Cerebellar cortex (tissue), 1 donor: ENCODE measurements around the gene CREB1.
"Not testable (repeated sequence)": the region's sequence is repeated elsewhere in the genome, so short reads cannot be mapped to it uniquely, and the experiment has no call there.

ENCODE experiments used
- DNase-seq: peaks from one replicate; pipeline ENCODE4 v3.0.0-alpha.2; 2015; ENCODE audit warnings: low spot score

CREB1 gene

DNA sequence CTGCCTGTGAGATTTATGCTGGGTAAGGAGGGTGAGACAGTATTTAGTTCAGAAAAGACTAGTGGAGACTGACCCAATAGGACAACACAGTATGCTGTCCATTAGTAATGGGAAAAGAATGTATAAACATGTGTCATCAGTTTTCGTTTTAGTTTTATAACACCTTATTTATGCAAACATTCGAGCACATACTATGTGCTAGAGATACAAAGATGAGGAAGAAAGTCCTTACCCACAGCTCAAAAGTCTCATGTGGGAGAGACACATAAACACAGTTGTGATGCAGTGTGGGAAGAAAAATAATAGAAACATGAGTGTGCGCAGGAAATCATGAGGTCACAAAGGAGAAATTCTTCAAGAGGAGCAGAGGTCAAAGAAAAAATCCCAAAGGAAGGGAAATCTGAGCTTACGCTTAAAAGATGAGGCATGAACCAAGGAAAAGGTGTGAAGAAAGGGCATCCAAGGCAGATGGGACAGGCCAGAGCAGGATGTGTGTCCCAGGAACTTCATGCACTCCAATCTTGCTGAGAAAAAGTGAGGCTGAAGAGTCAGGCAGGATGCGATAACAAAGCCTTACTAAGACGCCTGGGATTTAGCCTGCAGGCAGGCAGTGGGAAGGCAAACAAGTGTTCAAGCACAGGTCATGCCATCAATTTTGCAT lies 87.4 kb downstream of the CREB1 start:
- no peak for DNase-seq

DNA sequence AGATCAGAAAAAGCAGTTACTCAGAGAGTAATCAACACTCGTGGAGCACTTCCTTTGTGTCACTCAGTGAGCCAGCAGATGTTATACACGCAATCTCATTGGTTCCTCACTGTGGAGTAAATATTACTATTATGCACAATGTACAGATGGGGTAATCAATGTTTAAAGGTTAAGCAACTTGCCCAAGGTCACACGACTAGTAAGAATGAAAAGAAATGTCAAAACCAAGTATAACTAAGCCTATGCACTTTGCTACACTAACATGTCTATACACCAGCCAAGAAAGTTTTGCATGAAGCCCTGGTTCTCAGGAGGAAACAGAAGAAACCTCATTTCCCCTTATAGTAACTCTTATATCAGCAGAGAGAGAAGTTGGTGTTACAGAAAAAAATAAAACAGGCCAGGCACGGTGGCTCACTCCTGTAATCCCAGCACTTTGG lies 90.0 kb downstream of the CREB1 start:
- DNase-seq: no peak

DNA sequence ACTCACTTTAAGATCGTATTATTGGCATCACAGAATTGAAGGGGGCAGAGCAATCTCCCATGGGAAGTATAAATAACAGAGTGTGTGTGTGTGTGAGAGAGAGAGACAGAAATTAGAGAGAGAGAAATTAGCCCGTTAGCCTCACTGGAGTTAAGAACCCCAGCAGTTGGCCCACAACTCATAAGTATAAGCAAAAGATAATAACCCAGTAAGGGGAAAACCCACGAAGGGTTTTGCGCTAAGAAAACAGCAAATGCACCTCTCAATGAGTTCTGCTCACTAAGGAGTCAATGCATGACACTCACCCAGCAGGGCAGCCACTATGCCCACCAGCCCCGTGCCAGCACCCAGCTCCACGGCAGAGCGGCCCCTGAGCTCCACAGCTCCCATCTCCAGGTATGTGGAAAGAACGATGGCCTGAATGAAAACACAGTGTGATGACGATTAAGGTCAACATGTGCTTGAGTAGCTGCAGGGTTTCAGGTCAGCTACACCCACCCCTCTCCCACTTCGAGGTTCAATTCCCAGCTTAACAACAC lies 91.8 kb downstream of the CREB1 start:
- DNase-seq: no peak

DNA sequence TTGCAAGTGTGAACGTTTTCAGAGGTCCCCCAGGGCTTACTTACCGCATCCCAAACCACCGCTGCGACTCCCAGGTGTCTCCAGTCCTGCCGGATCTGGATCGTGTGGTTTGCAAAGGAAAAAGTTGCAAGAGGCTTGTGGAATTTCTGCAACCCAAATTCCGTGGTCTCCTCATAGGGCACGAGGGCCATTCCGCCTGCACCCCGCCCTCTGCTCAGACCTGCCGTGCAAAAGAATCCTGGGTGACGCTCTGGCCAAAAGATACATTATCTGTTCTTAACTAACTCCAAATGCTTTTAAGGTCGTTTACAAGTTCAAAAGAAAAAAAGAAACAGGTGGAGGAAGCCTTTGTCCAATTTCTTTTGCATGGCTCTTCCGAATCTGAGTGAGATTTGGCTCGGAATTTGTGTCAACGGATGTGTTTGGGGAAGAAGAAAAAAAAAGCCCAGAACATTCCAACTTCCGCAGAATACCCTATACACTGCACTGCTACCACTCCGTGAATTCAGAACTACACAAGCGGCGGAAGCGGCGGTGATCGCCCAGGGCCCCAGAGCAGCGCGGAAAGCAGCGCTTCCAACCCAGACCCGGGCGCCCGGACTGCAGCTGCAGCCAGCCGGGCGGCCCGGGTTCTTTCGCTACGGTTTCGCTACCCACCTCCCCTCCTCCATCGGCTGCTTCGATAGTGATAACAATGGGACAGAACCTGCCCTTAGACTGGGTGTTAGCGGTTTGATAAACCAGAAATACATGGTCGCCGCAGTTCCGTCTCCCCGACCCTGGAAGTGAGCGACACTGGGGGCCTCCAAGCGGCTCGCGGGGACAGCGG lies 94.6 kb downstream of the CREB1 start:
- peak; percentile 67 for DNase-seq

DNA sequence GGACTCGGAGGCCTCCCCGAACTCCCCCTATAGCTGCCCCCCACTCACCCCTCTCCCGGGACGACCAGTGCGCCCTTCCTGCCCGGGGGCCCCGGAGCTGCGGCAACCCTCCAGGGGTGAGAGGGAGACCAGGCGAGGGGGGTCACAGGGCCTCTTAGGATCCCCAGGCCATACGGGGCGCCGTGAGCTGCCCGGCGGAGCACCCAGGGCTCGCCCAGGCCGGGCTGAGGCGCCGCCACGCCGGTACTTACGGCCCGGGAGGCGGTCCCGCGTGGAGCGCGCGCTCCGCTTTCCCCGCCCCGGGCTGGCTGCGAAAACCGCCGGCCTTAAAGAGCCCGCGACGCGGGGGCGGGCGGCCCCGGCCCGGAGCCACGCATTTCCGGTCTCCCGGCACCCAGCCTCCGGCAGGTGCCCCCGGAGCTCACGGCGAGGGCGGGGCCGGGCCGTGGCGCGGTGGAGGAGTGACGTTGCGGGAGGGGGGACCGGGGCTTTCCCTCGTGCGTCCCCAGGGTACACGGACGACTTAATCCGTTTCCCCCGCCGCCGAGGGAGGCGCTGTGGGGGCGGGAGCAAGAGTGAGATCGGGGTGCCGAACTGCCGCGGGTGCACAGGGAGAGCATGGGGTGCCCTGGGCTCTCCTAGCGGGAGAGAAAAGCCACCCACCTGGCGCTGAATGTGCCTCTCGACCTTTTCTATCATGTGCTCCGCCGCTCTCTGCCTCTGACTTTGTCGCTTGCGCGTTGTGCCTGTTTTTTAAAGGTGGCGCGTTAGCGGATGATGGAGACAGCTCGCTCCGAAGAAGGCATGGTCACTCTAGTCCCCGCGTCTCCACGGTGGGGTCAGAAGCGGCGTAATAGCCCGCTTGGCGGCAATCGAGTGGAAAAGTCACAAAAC lies 95.5 kb downstream of the CREB1 start, which contains the start of gene METTL21A:
Gene METTL21A (minus strand): TSS at position 381 of the 894 bp plus-strand sequence. CDS start 1,019 bp downstream, outside the sequence.
- DNase-seq: peak; percentile 87

DNA sequence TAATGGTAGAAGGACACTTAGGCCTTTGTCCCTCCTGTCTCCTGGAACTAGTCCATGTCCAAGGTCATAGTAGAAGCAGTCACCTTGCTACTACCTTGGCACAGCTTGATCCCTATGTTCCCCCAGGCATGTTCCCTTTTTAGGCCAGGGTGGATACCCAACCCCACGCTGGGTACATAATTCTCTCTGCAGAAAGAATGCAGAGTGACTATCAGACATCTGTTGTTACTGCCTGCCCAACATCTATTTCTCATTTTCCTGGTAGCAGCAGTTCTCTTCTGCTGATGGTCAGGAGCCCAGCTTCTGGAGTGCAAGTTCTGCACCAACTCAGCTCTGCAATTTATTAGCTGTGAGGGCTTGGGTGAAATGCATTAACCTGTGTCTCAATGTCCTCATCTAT lies 99.8 kb downstream of the CREB1 start:
- DNase-seq: no peak

DNA sequence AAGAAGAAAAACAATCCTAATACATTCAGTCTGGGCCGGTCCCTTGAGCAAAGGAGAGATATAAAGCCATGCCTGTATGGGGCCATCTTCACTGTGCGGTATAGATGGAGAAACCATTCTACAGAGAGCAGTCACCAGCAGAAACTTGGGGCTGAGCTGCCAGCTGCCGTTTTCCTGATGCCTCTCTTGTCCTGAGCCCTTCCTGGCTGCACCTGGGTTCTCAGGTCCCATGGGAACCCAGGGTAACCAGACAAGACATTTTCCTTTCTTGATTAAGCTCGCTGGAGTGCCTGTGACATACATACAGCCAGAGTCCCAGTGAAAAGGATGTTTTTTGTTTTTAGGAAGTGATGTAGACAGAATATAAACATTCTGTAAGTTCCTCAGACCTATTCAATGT lies 100.7 kb downstream of the CREB1 start:
- DNase-seq: no peak

DNA sequence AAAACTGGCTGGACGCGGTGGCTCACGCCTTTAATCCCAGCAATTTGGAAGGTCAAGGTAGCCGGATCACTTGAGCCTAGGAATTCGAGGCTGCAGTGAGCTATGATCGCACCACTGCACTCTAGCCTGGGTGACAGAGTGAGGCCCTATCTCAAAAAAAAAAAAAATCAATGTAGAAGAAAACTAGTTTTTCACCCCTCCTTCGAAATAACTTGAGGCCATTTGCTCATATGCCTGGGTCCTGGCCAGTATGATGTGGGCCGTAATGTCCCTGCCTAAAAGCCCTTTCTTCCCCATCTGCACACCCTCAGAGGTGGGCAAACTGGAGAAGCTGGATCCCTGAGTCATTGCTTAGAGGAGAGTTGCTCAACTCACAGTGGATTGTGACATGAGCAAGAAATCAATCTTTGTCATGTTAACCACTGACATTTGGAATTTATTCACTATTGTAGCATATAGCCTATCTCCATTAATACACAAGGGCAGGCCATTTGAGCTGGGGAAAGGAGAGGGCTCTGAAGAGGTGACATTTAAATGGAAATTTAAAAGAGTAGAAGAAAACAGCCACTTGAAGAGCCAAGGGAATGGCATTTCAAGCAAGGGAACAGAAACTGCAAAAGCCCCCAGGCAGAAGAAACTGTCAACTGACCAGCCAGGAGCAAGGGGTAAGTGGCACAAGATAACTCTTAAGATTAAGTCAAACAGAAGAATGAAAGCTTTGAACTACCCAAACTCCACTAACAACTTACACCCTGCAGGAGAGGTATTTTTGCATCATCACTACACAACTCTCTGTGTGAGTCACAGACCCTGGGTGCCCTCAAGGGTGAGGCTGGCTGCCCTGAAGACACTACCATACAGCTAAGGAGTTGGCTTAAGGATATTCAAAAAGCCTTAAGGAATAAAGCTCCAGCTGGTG lies 103.1 kb downstream of the CREB1 start:
- DNase-seq: no peak

DNA sequence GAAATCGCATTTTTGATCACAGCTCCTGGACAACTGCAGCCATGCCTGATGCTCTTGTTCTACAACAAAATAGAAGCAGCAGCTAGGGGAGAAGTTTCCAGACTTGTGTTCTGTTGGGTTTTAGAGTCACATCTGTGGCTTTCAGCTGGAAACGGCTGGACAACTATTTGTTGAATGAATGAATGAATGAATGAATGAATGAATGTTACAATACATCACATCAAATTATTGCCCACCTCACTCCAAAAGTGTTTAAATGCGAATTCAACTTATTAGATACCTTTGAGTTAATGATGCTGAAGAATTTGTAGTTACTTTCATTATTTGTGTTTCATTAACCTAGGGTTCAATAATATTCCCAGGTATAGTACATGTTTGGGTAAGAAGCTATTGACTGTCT lies 103.9 kb downstream of the CREB1 start:
- no peak for DNase-seq

DNA sequence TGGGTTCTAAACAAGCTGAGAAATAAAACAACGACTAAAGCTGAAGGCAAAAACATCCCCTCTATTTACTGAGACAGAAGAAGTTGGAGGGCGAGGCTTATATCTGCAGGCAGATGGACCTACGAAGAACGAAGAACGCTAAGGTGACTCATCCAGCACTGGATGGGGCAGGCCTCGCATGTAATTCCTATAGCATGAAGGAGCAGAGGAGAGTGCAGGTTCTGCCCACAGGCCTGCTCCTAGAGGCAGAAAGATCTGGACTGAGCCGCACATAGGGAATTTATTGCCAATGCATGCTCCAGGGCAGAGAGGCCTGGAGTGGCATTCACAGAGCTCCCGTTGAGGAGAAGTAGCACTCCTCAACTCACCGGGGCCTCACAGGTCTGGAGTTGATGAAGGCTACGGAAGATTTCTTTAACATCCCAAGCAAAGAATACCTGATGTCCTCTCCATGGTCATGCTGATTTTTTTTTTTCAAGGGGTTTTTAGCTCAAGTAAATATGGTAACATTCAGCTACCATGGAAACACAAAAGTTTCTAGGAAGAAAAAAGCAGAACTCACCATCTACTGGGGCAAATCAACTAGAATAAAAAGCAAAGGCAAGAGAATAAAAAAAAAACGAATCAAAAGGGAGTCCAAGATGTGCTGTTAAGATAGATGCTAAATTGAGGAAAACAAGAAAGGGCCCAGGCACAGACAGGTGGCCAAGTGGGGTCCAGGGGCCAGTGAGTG lies 105.9 kb downstream of the CREB1 start:
- no peak for DNase-seq

DNA sequence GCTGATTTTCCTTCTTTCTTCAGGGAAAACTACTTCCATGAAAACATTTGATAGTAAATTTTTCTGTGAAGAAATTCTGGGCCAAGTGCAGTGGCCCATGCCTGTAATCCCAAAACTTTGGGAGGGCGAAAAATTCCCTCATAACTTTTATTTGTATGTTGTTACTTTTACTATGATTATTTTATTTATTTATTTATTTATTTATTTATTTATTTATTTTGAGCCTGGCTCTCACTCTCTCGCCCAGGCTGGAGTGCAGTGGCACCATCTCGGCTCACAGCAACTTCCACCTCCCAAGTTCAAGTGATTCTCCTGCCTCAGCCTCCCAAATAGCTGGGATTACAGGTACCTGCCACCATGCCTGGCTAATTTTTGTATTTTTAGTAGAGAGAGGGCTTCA lies 109.5 kb downstream of the CREB1 start:
- DNase-seq: not testable (repeated sequence)

DNA sequence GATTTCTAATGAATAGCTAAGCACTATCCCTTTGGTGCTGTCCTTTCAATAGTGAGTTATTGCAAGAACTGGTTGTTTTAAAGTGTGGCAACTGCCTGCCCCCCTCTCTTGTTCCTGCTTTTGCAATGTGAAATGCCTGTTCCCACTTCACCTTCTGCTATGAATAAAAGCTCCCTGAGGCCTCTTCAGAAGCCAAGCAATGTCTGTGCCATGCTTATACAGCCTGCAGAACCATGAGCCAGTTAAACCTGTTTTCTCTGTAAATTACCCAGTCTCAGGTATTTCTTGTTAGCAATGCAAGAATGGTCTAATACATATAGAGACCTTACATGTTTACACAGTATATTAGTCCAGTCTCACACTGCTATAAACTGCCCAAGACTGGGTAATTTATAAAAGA lies 110.4 kb downstream of the CREB1 start:
- no peak for DNase-seq

DNA sequence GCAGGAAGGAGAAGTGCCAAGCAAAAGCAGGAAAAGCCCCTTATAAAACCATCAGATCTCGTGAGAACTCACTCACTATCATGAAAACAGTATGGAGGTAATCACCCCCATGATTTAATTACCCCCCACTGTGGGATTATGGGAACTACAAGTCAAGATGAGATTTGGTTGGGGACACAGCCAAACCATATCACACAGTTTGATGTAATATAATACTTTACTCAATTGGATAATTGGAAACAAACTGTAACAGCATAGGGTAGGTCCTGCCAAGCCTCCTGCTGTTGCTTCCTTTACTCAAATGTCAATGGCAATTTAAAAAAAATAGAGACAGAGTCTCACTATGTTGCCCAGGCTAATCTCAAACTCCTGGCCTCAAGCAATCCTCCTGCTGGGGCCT lies 110.9 kb downstream of the CREB1 start:
- DNase-seq: no peak

DNA sequence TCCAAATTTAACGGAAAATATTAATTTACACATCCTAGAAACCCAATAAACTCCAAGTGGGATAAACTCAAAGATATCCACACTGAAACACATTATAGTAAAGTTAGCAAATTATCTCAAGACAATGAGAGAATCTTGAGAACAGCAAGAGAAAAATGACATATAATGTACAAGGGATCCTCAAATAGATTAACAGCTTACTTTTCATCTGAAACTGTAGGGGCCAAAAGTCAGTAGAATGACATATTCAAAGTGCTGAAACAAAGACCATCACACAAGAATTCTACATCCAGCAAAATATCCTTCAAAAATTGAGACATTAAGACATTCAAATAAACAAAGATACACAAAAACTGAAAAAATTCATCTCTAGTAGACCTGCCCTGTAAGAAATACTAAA lies 114.1 kb downstream of the CREB1 start:
- no peak for DNase-seq

DNA sequence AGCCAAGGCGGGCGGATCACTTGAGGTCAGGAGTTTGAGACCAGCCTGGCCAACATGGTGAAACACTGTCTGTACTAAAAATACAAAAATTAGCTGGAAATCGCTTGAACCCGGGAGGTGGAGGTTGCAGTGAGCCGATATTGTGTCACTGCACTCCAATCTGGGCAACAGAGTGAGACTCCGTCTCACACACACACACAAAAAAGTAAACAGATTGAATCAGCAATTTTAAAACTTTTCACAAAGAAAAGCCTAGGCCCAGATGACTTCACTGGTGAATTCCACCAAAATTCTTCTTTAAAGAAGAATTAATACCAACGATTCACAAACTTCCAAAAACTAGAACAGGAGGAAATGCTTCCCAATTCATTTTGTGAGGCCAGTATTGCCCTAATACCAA lies 116.8 kb downstream of the CREB1 start:
- not testable (repeated sequence) for DNase-seq
